ENCODE results near the gene ARHGAP5.

- TF ChIP-seq CTCF (IDR thresholded peaks at IDR 0.05; ENCODE audit: extremely low read depth in 1 of 2, insufficient read depth in 1 of 2, low read depth in 1 of 2, low read length in 2 of 2) = no peak
- TF ChIP-seq FOS (IDR thresholded peaks at IDR 0.05; ENCODE audit: borderline replicate concordance, insufficient read depth, low read length) = no peak
- no peak for TF ChIP-seq POLR2AphosphoS5 (IDR thresholded peaks at IDR 0.05; ENCODE audit: insufficient read depth, low read depth, low read length)
Observed at GRCh38 chr14:32068708-32069107, 8.4 kb upstream of the ARHGAP5 start.
